GM23338 (cell line): Measurements from ENCODE around the gene TRIM38. TPM values are rescaled to one million over a fixed set of nuclear protein-coding genes. Genes with fewer than 3 reads are reported as not detected.
"Not testable (repeated sequence)": the region's sequence is repeated elsewhere in the genome, so short reads cannot be mapped to it uniquely, and the experiment has no call there.

ENCODE experiments used
- ATAC-seq: fragments of 200-7000 bp; cut with Tn5 transposase; 3 replicates; pipeline ENCODE4 v1.9.1; 2020
- DNase-seq: peaks from one replicate; pipeline ENCODE4 v3.0.0-alpha.2; 2015; ENCODE audit warnings: low spot score
- H2AFZ ChIP-seq: fragments of 200-600 bp; sonication (generic); 2 replicates; pipeline ENCODE4 v1.8.0; 2016; ENCODE audit warnings: antibody characterized with exemption, mild to moderate bottlenecking, moderate library complexity
- H3F3A ChIP-seq: fragments of 200-600 bp; sonication (generic); replicated peaks from 2 replicates; pipeline ENCODE4 v1.8.0; 2017; ENCODE audit warnings: antibody characterized with exemption, mixed run types, low read depth
- H3K27ac ChIP-seq: fragments of 200-600 bp; sonication (generic); 2 replicates; pipeline ENCODE4 v1.6.1; 2016; ENCODE audit warnings: low read depth
- H3K27me3 ChIP-seq: fragments of 200-600 bp; sonication (generic); 2 replicates; pipeline ENCODE4 v1.8.0; 2016; ENCODE audit warnings: mild to moderate bottlenecking, mixed run types, moderate library complexity; ENCODE audit not compliant: insufficient read depth
- H3K36me3 ChIP-seq: fragments of 200-600 bp; sonication (generic); 2 replicates; pipeline ENCODE4 v1.8.0; 2016; ENCODE audit warnings: mild to moderate bottlenecking; ENCODE audit not compliant: insufficient read depth
- H3K4me1 ChIP-seq: fragments of 200-600 bp; sonication (generic); 2 replicates; pipeline ENCODE4 v1.8.0; 2016; ENCODE audit warnings: mild to moderate bottlenecking, moderate library complexity; ENCODE audit not compliant: insufficient read depth
- H3K4me2 ChIP-seq: fragments of 200-600 bp; sonication (generic); 2 replicates; pipeline ENCODE4 v1.7.1; 2017; ENCODE audit warnings: mixed run types
- H3K4me3 ChIP-seq: fragments of 200-600 bp; sonication (generic); 2 replicates; pipeline ENCODE4 v1.6.1; 2016; ENCODE audit warnings: mixed run types
- H3K79me2 ChIP-seq: fragments of 200-600 bp; sonication (generic); replicated peaks from 2 replicates; pipeline ENCODE4 v1.8.0; 2017; ENCODE audit warnings: mild to moderate bottlenecking; ENCODE audit not compliant: insufficient read depth
- H3K9me2 ChIP-seq: fragments of 200-600 bp; sonication (generic); 2 replicates; pipeline ENCODE4 v1.8.0; 2017; ENCODE audit not compliant: insufficient read depth
- H4K20me1 ChIP-seq: fragments of 200-600 bp; sonication (generic); replicated peaks from 2 replicates; pipeline ENCODE4 v1.8.0; 2017; ENCODE audit warnings: mild to moderate bottlenecking; ENCODE audit not compliant: insufficient read depth
- H3K27ac Mint-ChIP-seq: 2 replicates; pipeline ENCODE4 v1.8.0; 2020; ENCODE audit warnings: inconsistent platforms, mild to moderate bottlenecking, moderate library complexity, mixed read lengths
- H3K27me3 Mint-ChIP-seq: 3 replicates; pipeline ENCODE4 v1.8.0; 2022; ENCODE audit warnings: low read depth, mild to moderate bottlenecking, moderate library complexity, mixed read lengths, inconsistent platforms; ENCODE audit not compliant: insufficient read depth, poor library complexity
- H3K36me3 Mint-ChIP-seq: 3 replicates; pipeline ENCODE4 v1.8.0; 2021; ENCODE audit warnings: low read depth, mild to moderate bottlenecking, inconsistent platforms, moderate library complexity, mixed read lengths
- H3K4me1 Mint-ChIP-seq: 3 replicates; pipeline ENCODE4 v1.8.0; 2020; ENCODE audit warnings: mild to moderate bottlenecking, inconsistent platforms, mixed read lengths
- H3K4me3 Mint-ChIP-seq: 3 replicates; pipeline ENCODE4 v1.8.0; 2021; ENCODE audit warnings: moderate library complexity, mild to moderate bottlenecking, inconsistent platforms, mixed read lengths
- H3K9me3 Mint-ChIP-seq: 3 replicates; pipeline ENCODE4 v1.8.0; 2020; ENCODE audit warnings: moderate library complexity, mild to moderate bottlenecking, inconsistent platforms, mixed read lengths
- CREB1 ChIP-seq: fragments of 250-450 bp; sonication (Bioruptor Pico); IDR thresholded peaks from 2 replicates; pipeline ENCODE4 v1.5.0; 2020; ENCODE audit warnings: low read depth, mild to moderate bottlenecking, moderate library complexity
- ETS1 ChIP-seq: IDR thresholded peaks from 2 replicates; pipeline ENCODE4 v1.6.1; 2016; ENCODE audit warnings: antibody characterized with exemption
- EZH2 ChIP-seq: fragments of 200-600 bp; sonication (generic); IDR thresholded peaks from one replicate; pipeline ENCODE4 v1.8.0; 2017; ENCODE audit warnings: antibody characterized with exemption, mild to moderate bottlenecking, low read depth; ENCODE audit not compliant: unreplicated experiment
- EZH2phosphoT487 ChIP-seq: fragments of 200-600 bp; sonication (generic); IDR thresholded peaks from one replicate; pipeline ENCODE4 v1.8.1; 2018; ENCODE audit warnings: antibody characterized with exemption; ENCODE audit not compliant: unreplicated experiment
- JUNB ChIP-seq: IDR thresholded peaks from one replicate; pipeline ENCODE4 v1.6.1; 2016; ENCODE audit warnings: antibody characterized with exemption; ENCODE audit not compliant: unreplicated experiment
- NANOG ChIP-seq: IDR thresholded peaks from 2 replicates; pipeline ENCODE4 v1.6.1; 2016; ENCODE audit warnings: antibody characterized with exemption, borderline replicate concordance
- POLR2AphosphoS5 ChIP-seq: IDR thresholded peaks from 2 replicates; pipeline ENCODE4 v1.6.1; 2016; ENCODE audit warnings: antibody characterized with exemption, low read depth
- REST ChIP-seq: IDR thresholded peaks from one replicate; pipeline ENCODE4 v1.6.1; 2018; ENCODE audit warnings: antibody characterized with exemption; ENCODE audit not compliant: unreplicated experiment
- STAT1 ChIP-seq: IDR thresholded peaks from one replicate; pipeline ENCODE4 v1.6.1; 2016; ENCODE audit warnings: antibody characterized with exemption; ENCODE audit not compliant: unreplicated experiment
- ZNF114 ChIP-seq: fragments of 250-450 bp; sonication (Bioruptor Pico); IDR thresholded peaks from 2 replicates; pipeline ENCODE4 v1.5.0; 2020; ENCODE audit warnings: mild to moderate bottlenecking, moderate library complexity
- ZNF331 ChIP-seq: fragments of 250-450 bp; sonication (Bioruptor Pico); IDR thresholded peaks from 2 replicates; pipeline ENCODE4 v1.5.0; 2020; ENCODE audit warnings: low read depth, mild to moderate bottlenecking, moderate library complexity
- ZNF462 ChIP-seq: fragments of 250-450 bp; sonication (Bioruptor Pico); IDR thresholded peaks from 2 replicates; pipeline ENCODE4 v1.5.0; 2020; ENCODE audit warnings: mild to moderate bottlenecking, moderate library complexity
- polyA plus RNA-seq: library from polyadenylated mRNA; unstranded; fragments of >200 nt; fragmentation: Nextera tagmentation; extraction: Ambion mirVana; gene quantifications from 2 replicates; pipeline ENCODE4 v1.2.1, GENCODE V29; 2016
- total RNA-seq: library from RNA; depleted of rRNA; stranded (reverse); fragments of >200 nt; shearing (Covaris generic); gene quantifications from 2 replicates; pipeline ENCODE4 v1.2.3, GENCODE V29; 2014

Gene TRIM38
- total and polyA plus RNA-seq, 2 experiments from 2014 or later, result 0.66 to 0.82 TPM

GRCh38 chr6:26006940-26007305, 44.3 kb downstream of the TRIM38 start:
- not testable (repeated sequence) for H3K9me2 ChIP-seq, ATAC-seq, H3K27ac ChIP-seq, H3K27me3 Mint-ChIP-seq, DNase-seq, H3K4me2 ChIP-seq, H3K27ac Mint-ChIP-seq, H3K4me3 ChIP-seq, H3K79me2 ChIP-seq, H3K9me3 Mint-ChIP-seq, H4K20me1 ChIP-seq, H3F3A ChIP-seq, H3K4me3 Mint-ChIP-seq, H3K27me3 ChIP-seq, H2AFZ ChIP-seq, H3K36me3 ChIP-seq, H3K36me3 Mint-ChIP-seq
- peaks cover 16% of the 10 kb centered on the region for H3K4me1 ChIP-seq
- H3K4me1 Mint-ChIP-seq, result peaks cover 14% of the 10 kb centered on the region

GRCh38 chr6:26008470-26008869, 45.9 kb downstream of the TRIM38 start:
- peaks cover 14% of the 10 kb centered on the region for H3K4me1 Mint-ChIP-seq
- no peak overlapping the region for H2AFZ ChIP-seq
- H3K9me2 ChIP-seq, result no peaks in the 10 kb centered on the region
- H3K79me2 ChIP-seq, result no peaks in the 10 kb centered on the region
- H3K9me3 Mint-ChIP-seq, result no peaks in the 10 kb centered on the region
- no peaks in the 10 kb centered on the region for H3F3A ChIP-seq
- H3K4me1 ChIP-seq, result peaks cover 16% of the 10 kb centered on the region
- peaks cover 6% of the 10 kb centered on the region for H3K27me3 Mint-ChIP-seq
- H3K27ac Mint-ChIP-seq, result no peak overlapping the region
- H3K4me3 Mint-ChIP-seq, result no peak overlapping the region
- no peak for DNase-seq
- no peak overlapping the region for H3K4me3 ChIP-seq
- no peak overlapping the region for H3K27ac ChIP-seq
- ATAC-seq, result no peak
- H3K4me2 ChIP-seq, result no peak overlapping the region
- no peaks in the 10 kb centered on the region; the same call in 1 of the 2 replicates for H3K36me3 ChIP-seq
- no peaks in the 10 kb centered on the region for H3K27me3 ChIP-seq
- H4K20me1 ChIP-seq, result no peaks in the 10 kb centered on the region
- no peaks in the 10 kb centered on the region; the same call in 2 of the 3 replicates for H3K36me3 Mint-ChIP-seq
- no peak for TF ChIP-seq EZH2
- TF ChIP-seq ZNF114 (CRISPR knock-in tag), result no peak
- TF ChIP-seq NANOG, result no peak
- TF ChIP-seq ETS1, result no peak
- TF ChIP-seq ZNF331 (CRISPR knock-in tag), result no peak
- no peak for TF ChIP-seq EZH2phosphoT487
- no peak for TF ChIP-seq STAT1
- TF ChIP-seq JUNB, result no peak
- no peak for TF ChIP-seq POLR2AphosphoS5
- TF ChIP-seq REST, result no peak
- TF ChIP-seq CREB1 (CRISPR knock-in tag), result no peak
- TF ChIP-seq ZNF462 (CRISPR knock-in tag), result no peak
